Measurements from ENCODE around the gene XCL2.

The XCL2 gene

GRCh38 chr1:168518201-168518689 lies 25.6 kb downstream of the XCL2 start:
- DNase-seq (ENCODE audit: low read depth in 1 of 2, low spot score in 1 of 2): no peak

- DNase-seq (ENCODE audit: low read depth in 1 of 2, low spot score in 1 of 2): no peak
These were observed 29.3 kb downstream of the XCL2 start for GRCh38 chr1:168514455-168514854.

- no peak for DNase-seq (ENCODE audit: low read depth in 1 of 2, low spot score in 1 of 2)
These were observed 30.0 kb downstream of the XCL2 start for GRCh38 chr1:168513656-168514404.

- DNase-seq (ENCODE audit: low read depth in 1 of 2, low spot score in 1 of 2): no peak
These were observed 30.8 kb downstream of the XCL2 start for GRCh38 chr1:168512864-168513595.

- no peak for DNase-seq (ENCODE audit: low read depth in 1 of 2, low spot score in 1 of 2)
These were observed 33.7 kb downstream of the XCL2 start for GRCh38 chr1:168509875-168510791.

GRCh38 chr1:168509210-168509609 lies 34.6 kb downstream of the XCL2 start:
- no peak for DNase-seq (ENCODE audit: low read depth in 1 of 2, low spot score in 1 of 2)

GRCh38 chr1:168507828-168508227 lies 36.0 kb downstream of the XCL2 start:
- DNase-seq (ENCODE audit: low read depth in 1 of 2, low spot score in 1 of 2): no peak

GRCh38 chr1:168507231-168507630 lies 36.6 kb downstream of the XCL2 start:
- no peak for DNase-seq (ENCODE audit: low read depth in 1 of 2, low spot score in 1 of 2)

GRCh38 chr1:168506204-168506819 lies 37.5 kb downstream of the XCL2 start:
- no peak for DNase-seq (ENCODE audit: low read depth in 1 of 2, low spot score in 1 of 2)

- DNase-seq (ENCODE audit: low read depth in 1 of 2, low spot score in 1 of 2): no peak
These were observed 38.8 kb downstream of the XCL2 start for GRCh38 chr1:168505006-168505405.

GRCh38 chr1:168504064-168504837 lies 39.5 kb downstream of the XCL2 start:
- no peak for DNase-seq (ENCODE audit: low read depth in 1 of 2, low spot score in 1 of 2)

- no peak for DNase-seq (ENCODE audit: low read depth in 1 of 2, low spot score in 1 of 2)
These were observed 44.1 kb downstream of the XCL2 start for GRCh38 chr1:168499688-168500049.

GRCh38 chr1:168498956-168499687 lies 44.7 kb downstream of the XCL2 start:
- no peak for DNase-seq (ENCODE audit: low read depth in 1 of 2, low spot score in 1 of 2)

- DNase-seq (ENCODE audit: low read depth in 1 of 2, low spot score in 1 of 2): no peak
These were observed 45.6 kb downstream of the XCL2 start for GRCh38 chr1:168498159-168498631.

- DNase-seq (ENCODE audit: low read depth in 1 of 2, low spot score in 1 of 2): no peak
These were observed 46.3 kb downstream of the XCL2 start for GRCh38 chr1:168497376-168497950.

GRCh38 chr1:168491527-168492164 lies 52.2 kb downstream of the XCL2 start:
- DNase-seq (ENCODE audit: low read depth in 1 of 2, low spot score in 1 of 2): no peak

Measured in activated T-helper 1 cell treated with anti-CD3 and anti-CD28 coated beads, Interleukin-2, amount 50 U/mL, for 16 hours (primary cell).